HG03103 (cell line): ENCODE measurements around the gene CNTNAP2.

Experiments used
- ATAC-seq: cut with Tn5 transposase; IDR thresholded peaks from one replicate; pipeline ENCODE4 v1.9.1; 2021; ENCODE audit warnings: low read depth; ENCODE audit not compliant: unreplicated experiment

Gene CNTNAP2

DNA sequence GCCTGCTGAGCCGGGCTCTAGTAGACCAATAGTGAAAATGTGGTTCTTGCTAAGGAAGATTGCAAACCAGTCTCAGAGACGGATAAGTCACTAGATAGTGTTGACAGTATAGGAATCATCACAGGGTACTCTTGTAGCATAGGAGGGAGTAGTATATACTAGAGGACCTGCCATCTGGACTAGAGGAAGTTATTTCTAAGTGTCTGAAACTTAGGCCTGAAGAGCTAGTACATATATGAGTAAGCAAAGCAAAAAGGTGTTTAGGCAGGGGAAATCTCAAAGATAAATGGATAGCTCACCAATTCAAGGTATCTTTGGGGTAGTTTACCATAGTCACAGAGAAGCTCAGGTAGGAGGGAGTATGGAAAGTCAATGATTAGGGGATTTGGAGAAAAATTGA is 428.1 kb downstream of the CNTNAP2 start:
- ATAC-seq, result no peak

DNA sequence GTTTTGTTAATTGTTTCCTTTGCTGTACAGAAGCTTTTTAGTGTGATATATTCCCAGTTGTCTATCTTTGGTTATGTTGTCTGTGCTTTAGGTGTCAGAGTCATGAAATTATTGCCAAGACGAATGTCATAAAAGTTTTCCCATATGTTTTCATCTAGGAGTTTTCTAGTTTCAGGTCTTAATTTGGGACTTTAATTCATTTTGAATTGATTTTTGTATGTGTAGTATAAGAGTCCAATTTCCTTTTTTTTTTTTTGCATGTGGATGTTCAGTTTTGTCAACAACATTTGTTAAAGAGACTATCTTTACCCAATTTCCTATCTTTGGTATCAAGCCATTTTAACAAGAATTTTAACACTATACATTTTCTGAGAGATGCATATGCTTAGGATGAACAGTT is 432.2 kb downstream of the CNTNAP2 start:
- ATAC-seq, result no peak

DNA sequence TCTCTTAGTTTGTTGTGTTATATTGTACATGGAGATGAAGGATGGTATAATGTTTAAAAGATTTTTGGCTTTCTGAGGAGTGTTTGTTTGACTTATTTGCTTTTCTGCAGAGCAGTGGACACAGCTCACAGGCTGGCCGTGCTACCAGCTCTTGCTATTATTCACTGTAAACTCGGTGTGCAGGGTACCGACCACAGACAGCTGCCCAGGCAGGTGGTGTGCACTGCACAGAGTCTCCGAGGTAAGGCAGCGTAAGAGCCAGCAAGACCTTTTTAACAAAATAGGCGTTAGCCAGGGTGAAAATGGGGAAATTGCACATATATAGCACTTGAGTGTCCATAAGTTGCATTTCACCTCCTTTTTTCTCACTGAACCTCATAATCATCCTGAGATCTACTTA is 438.0 kb downstream of the CNTNAP2 start:
- ATAC-seq, result no peak

DNA sequence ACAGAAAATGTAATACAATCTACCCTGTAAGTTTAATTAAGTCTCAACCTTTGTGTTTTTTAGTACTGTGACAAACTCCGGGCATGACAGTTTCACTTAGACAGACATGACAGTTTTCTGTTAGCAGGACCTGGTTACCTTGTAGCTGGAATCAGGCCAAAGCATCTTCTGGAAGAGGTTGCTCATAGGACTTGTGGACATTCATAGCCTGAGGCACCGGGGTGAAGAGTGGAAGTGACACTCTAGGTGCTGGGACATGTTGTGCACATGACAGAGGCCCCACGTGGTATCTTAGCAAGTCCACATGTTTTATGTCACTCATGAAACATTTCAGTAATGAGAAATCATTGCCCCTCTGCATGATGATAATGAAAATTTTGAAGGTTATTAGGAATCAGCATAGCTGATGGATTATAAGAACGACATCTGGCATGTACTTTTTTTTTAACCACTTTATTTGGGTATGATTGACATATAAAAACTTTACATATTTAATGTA is 441.4 kb downstream of the CNTNAP2 start:
- no peak for ATAC-seq

DNA sequence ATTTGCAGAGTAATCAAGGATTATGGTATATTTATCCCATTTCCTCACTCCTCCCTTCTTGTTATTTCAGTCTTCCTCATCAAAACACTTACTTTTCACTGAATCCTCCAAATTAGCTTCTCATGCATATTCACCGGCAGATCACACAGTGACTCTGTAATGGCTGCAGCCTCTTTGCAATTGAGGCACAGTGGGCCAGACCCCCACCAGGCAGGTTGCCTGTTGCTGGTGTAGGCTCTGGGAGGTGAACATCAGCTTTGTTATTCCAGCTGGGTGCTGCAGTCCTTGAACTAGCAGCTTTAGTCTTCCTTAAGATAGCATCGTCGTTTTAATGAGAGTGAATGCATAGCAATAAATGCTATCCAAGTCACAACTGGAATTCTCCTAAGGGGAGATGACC is 449.3 kb downstream of the CNTNAP2 start:
- no peak for ATAC-seq

DNA sequence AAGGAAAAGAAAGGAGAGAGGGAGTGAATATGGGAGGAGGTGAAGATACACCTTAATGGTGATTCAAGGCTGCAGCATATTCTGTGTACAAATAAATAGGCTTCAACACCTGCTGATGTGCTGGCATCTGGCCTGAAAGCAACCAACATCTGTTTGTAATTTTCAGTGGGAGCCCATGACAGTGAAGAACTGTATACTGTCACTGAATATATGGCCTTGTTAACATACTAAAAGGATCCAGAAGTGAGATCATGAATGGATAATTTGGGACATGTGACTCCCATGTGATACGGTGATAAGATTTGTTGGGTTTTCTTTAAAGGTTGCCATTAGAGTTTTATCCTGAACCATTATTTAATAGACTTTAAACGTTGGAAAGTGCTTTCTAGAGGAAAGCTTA is 459.3 kb downstream of the CNTNAP2 start:
- ATAC-seq, result no peak

DNA sequence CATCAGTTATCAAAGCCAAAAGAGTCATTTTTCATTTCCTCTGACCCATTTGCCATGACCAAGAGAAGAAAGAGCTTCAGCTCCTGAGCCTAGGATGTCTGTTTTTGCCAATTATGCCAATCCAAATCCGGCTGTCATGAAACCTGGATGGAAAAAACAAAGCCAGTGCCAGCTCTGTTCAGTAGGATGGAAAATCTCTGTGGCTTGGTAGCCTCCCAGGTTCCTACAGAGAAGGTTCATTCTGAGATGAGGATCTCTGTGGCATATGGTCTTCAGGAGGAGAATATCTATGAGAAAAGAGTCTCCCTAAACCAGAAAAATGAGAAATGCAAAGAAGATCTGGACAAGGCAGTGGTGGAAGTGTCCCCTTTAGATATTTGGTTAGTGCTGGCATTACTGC is 475.4 kb downstream of the CNTNAP2 start:
- ATAC-seq, result no peak

DNA sequence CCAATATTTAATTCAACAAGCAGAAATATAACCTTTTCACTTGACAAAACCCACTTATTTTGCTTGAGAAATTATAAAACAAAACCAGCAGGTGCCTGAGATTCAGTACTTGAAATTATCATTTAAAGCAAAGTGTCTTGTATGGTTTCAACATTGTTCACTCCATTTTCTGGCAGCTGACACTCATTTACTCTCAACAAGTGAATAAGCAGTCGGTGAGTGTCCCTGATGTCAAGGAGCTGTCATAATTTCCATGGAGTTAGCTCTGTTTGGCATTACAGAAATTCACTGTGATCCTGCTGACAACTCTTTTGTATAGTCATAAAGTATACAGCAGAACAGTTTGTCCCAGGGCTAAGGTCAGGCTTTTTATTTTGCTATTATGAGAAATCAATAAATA is 490.0 kb downstream of the CNTNAP2 start:
- no peak for ATAC-seq

DNA sequence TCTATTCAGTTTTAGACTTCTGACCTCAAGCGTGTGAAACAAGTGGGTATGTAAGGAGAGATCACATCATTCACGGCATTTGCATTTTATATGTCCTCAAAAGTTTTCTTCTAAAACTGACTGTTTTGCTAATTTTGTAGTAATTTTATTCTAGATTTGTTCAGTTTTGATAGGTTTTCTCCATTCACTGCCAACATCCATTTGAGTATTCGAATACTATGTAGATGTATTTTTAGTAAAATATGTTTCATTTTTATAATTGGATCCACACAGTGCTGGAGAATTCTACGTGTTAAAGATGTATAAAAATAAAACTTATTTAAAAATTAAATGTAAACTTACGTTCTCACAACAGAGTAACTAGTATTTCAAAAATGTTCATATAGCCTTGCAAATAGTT is 503.0 kb downstream of the CNTNAP2 start:
- ATAC-seq, result no peak

DNA sequence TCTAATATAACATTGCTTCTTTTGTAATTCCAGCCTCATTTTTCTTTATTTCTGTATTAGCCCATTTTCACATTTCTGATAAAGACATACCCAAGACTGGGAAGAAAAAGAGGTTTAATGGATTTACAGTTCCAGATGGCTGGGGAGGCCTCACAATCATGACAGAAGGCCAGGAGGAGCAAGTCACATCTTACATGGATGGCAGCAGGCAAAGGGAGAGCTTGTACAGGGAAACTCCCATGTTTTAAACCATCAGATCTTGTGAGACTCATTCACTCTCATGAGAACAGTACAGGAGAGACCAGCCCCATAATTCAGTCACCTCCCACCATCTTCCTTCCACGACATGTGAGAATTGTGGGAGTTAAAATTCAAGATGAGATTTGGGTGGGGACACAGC is 510.3 kb downstream of the CNTNAP2 start:
- ATAC-seq, result no peak

DNA sequence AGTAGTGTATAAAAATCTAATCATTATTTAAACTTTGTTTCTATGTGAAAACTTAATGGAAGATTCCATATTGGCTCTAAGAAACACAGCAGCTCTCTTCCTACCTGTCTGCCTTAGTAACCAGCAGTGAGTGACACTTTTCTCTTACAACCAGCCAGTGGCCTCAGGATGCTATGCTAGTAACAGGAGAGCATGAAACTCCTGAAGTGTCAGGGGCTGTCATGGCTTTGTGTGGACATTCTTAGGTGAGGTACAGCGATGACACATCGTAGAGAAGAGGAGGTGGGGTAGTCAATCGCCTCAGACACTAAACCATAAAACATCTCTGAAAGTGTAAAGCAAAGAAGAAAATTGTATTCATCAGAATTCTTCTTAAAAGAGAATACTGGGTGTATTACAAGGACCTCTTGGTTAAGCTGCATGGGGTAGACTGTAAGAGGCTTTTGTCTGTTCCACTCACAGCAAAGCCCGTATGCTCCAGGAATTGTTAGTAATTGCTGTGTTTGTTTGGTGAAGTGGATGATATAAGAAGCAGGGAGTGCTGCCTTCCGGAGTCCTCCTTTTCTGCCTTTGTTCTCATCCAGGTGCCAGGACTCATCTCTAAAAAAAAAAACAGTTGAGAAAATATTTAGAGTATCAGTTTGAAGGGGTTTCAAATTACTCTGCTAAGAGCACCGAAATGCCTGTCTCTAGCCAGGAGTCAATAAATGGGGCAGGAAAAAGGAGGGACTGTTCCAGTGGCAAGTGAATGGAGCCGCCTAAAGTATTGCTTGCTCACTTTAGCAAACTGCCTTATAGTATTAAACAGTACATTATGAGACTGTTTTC is 518.8 kb downstream of the CNTNAP2 start:
- ATAC-seq, result no peak

DNA sequence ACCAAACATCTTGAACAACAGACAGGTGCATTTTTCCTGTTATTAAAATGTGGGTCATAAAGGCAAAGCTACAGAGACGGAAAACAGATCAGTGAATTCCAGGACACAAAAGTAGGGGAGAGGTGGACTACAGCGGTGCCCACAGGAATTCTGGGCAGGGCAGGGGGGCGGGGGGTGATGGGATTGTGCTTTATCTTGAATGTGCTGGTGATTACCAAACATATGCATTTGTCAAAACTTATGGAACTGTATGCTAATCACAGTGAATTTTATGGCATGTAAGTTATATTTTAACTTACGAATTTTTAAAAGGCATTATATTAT is 519.4 kb downstream of the CNTNAP2 start:
- no peak for ATAC-seq

DNA sequence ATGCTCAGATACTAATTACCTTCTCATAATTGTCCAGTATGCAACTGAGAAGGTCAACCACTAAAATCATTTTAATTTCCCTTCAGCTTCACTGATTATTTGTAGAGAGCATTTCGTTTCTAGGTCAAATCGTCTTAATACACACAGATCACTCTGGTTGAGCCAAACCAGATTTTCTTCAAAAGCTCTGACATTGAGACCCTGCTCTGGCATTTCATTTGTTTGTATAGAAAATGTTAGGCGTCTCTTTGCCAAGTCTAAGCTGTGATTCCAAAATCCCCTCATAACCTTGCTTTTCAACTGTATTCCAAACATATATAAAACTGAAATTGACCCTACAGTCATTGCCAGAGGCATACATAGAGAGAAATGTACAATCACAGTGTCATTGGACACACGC is 520.0 kb downstream of the CNTNAP2 start:
- no peak for ATAC-seq

DNA sequence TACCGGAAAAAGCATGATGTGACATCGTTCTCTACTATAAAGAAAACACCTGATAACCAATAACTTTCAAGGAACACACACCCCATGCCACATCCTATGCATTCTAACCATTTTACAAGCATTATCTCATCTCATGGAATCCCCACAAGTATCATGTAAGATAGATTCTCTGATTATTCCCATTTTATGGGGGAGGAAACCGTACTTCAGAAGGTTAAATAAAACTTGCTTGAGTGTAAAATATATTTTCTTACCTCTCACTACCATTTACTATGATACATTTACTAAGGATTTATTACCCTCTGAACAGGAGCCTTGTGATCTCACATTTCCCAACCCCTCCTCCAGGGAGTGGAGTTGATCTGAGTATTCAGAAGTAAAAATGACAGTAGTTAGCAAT is 522.7 kb downstream of the CNTNAP2 start:
- ATAC-seq, result no peak

DNA sequence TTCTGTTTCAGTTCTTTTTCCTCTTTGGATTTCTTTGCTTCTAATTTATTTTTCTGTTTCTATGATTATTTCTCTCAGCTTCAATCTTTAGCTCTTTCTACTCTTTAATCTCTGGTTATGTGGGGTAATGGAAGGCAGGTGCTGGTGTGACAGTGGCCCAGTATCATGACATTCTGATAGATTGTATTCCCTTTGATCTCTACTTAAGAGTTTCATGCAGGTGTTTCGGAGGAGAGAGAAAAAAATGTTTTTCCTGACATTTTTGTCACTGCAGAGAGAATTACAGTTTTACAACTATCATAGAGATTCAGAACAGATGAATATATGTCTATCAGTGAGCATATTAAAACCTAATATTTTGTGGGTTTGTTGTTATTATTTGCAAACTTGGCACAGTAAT is 524.9 kb downstream of the CNTNAP2 start:
- no peak for ATAC-seq

DNA sequence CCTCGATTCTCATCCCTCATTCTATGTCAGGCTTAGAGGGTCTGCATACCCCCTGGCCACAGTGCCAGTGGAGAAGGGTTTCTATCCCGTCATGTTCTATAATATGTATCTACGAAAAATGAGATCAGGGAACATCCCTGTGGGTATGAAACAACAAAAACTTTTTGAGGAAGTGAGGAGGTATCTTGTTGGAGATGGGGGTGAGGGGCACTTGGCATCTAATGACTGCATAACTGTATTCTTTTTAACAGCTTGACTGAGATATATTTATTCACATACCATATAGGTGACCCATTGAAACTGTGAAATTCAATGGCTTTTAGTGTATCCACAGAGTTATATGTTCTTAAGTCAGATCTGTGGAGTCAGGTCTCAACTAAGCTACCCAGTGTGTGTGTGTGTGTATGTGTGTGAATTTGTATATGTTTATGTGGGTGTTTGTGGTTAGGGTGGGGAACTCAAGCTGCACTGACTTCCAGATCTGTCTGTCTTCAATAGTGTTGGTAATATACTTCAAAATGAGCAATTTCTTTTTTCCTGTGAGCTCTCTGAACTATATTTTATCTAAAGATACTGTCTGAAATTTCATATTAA is 528.9 kb downstream of the CNTNAP2 start:
- no peak for ATAC-seq

DNA sequence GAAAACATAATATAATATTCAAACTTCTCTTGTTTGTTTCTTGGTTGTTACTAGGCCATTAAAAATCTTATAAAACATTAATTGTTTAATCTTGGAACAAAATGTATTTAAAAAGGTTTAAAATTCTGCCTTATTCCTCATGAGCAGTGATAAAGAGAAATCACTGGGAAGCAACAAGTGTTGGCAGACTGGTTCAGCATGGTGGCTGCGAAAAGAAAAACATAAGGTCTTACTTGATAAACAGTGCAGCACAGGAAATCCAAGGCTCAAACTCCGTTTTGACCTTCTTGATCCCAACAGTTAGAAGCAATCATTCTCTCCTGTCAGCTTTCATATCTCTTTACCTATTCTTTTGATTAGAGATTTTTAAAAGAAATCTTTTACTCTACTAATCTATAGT is 530.8 kb downstream of the CNTNAP2 start:
- ATAC-seq, result no peak

DNA sequence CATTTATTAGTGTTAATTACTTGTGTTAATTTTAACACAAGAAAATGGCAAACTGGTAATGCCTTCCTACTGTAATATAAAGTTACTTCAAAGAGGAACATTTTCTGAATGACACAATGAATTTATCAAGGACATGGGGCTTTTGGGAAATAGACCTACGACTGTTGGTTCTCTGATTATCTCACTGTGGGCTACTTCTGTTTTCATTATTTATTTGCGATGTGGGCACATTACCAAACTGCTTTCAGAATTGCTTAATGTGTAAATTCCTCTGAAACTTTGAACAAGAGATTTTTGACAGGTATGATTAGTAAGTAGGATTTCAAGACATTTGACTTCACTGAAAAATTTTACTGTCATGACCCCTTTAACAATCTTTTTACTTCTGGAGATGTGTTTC is 535.6 kb downstream of the CNTNAP2 start:
- ATAC-seq, result no peak

DNA sequence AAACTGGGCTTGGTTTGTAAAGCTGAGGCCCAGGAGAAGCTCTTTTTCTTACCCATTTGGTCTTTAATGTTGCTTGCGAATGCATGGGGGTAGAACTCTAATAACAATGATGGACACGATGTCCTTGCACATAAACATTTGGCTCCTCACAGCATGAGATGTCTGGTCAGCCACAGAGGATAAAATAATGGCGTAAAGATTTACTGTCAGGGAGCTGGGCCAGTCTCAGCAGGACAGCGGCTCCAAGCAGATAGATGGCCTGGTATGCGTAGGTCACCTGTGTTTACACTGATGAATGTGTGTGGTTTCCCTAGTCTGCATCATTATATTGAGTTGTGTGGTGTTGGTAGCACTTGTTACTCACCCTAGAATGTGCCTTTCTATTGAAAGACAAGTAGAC is 537.4 kb downstream of the CNTNAP2 start:
- ATAC-seq, result no peak

DNA sequence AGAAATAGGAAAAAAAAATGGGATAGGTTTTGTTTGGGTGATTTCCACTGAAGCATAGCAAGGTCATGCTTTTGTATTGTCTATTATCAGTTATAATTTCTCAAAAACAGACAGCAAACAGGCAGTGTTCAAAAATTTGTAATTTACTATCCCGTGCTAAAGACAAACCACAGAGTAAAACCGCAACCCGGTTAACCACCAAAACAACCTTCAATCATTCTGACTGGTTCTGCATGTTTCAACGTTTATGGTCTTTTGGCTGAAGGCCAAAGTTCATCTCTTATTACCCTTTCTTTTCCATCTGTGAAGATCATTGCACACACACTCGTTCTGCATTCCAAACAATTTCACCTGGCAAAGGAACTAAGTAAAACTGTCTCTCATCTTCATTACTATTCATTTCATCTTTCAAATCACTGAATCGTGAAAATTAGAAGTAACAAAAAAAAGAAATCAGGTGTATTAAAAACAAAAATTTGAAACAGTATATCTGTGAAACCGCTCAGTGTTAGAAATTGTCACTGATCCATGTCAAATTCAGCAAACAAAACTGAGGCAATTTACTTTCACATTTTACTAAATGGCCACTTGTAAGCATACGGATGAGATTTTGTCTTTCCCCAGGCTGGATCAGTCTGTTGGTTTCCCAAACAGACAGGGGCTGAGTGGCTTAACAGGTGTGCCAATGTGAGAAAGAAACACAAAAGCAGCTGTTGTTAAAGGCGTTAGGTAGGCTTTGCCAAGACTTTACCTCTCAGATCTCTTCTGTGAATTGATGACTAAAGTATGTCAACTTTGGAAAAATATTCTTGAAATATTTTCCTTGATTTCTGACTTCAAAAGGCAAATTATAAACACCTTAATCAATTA is 539.6 kb downstream of the CNTNAP2 start:
- no peak for ATAC-seq

DNA sequence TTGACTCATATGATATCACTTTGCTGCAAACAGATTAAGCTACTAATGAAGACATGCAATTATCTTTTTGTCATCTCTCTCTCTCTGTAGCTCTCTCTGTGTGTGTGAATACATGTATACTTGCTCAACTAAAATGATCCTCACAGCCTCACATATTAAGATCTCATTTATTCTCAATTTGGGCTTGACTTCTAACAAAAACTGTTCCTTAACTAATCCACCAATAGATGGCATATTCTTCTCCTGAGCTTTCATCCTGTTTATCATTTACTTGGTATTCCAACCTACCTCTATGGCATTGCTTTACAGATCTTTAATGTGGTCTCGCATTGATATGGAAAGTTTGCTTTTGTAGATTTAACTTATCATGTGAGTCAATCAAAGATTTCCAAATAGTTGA is 540.4 kb downstream of the CNTNAP2 start:
- no peak for ATAC-seq

DNA sequence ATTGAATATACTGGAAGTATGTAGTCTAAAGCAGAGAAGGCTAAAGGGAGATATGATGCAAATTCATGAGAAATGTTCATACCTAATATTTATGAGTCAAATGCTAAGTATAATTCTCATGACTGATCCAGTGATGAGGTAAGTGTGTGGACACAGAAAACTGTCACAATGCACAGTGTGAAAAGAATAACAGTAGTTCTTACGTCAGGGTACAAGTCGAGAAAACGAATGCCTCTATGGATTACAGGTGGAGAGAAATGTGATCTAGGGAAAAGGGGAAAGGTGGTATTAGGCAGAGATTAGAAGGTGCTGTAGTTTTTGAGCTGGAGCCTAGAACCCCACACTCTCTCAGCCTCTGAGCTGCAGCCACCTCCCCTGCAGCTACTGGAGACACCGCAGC is 542.0 kb downstream of the CNTNAP2 start:
- ATAC-seq, result no peak
